Kidney tubule cell (primary cell): ENCODE measurements around the gene SH2D1A.

Experiments used
- DNase-seq: peaks from one replicate; pipeline ENCODE4 v3.0.0-alpha.2; 2018; ENCODE audit warnings: low spot score

SH2D1A gene

DNA sequence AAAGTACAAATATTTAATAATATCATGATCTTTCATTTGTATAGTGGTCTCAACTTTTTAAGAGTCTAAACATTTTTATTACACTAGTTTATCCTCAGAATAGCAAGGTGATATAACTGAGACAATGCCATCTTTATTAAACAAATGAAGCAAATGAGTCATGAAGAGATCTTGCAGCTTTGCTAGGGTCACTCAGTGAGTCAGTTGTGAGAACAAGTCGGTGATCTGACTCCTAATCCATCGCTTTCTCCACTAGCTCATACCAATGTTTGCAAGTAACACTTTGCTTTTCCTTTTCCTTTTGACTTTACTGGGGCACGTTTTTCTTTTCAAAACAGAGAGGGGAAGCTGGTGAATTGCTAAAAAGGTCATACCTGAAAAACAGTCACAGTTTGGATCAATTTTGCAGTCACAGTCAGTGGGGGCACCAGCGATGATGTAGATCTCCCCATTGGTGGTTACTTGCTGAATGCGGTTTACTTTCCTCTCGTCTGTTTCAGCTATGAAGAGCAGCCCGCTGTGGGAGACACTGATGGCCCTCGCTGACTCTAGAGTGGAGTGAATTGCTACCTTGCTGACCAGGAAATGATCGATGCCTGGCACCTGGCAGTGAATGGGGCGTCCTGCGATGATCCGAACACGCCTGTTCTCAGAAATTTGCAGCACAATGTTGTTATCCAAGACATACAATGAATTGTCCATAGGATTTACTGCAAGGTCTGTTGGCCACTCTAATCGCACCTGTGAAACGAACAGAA is 75.7 kb downstream of the SH2D1A start:
- peak; percentile 50 for DNase-seq
